ENCODE data around the gene UGT3A1. TPM values are rescaled to one million over a fixed set of nuclear protein-coding genes. Genes with fewer than 3 reads are reported as not detected.
"Not testable (repeated sequence)": the region's sequence is repeated elsewhere in the genome, so short reads cannot be mapped to it uniquely, and the experiment has no call there.

The UGT3A1 gene
- total RNA-seq: not detected

GRCh38 chr5:35990941-35991611, at the start of gene UGT3A1:
UGT3A1 (minus strand) TSS chr5:35991390; CDS start chr5:35991240, 150 bp downstream.
- Histone ChIP-seq H3K4me1 (ENCODE audit: control insufficient read depth in 1 of 2, low read depth in 2 of 2) (no peaks in the 10 kb centered on the region), H3K36me3 (no peaks in the 10 kb centered on the region), H3K27ac (no peak within 1 kb of the TSS), H3K9me3 (no peaks in the 10 kb centered on the region), H3K4me3 (no peak within 1 kb of the TSS), H3K27me3 (replicated peaks; ENCODE audit: insufficient read depth) (no peaks in the 10 kb centered on the region)
- DNase-seq (ENCODE audit: low spot score): no peak
- TF ChIP-seq CTCF (IDR thresholded peaks at IDR 0.05): no peak
- no peak for ATAC-seq (ENCODE audit: insufficient number of reproducible peaks, low FRiP score, low read depth)

DNA sequence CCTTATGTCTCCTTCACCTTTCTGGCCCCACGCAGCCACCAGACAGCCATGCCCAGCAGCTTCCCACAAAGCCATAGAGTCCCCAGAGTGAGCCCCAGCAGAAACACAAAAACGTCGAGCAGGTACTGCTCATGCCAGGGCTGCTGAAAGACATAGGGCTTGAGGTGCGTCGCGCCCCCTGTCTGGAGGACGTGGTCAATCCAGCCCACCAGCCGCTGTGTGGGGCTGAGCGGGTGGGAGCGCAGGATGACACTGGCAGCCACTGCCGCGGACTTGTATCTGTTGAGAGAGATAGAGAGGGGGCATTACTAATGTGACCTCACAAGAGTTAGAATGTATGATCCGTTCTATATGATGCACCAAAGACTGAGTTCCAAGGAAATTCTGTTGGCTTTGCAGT, 44.5 kb upstream of the UGT3A1 start:
- Histone ChIP-seq H3K4me3 (no peak overlapping the region), H3K27me3 (replicated peaks; ENCODE audit: insufficient read depth) (no peaks in the 10 kb centered on the region), H3K4me1 (ENCODE audit: control insufficient read depth in 1 of 2, low read depth in 2 of 2) (no peaks in the 10 kb centered on the region), H3K36me3 (no peaks in the 10 kb centered on the region), H3K9me3 (no peaks in the 10 kb centered on the region), H3K27ac (no peak overlapping the region)
- ATAC-seq (ENCODE audit: insufficient number of reproducible peaks, low FRiP score, low read depth): no peak
- no peak for TF ChIP-seq CTCF (IDR thresholded peaks at IDR 0.05)
- no peak for DNase-seq (ENCODE audit: low spot score)

DNA sequence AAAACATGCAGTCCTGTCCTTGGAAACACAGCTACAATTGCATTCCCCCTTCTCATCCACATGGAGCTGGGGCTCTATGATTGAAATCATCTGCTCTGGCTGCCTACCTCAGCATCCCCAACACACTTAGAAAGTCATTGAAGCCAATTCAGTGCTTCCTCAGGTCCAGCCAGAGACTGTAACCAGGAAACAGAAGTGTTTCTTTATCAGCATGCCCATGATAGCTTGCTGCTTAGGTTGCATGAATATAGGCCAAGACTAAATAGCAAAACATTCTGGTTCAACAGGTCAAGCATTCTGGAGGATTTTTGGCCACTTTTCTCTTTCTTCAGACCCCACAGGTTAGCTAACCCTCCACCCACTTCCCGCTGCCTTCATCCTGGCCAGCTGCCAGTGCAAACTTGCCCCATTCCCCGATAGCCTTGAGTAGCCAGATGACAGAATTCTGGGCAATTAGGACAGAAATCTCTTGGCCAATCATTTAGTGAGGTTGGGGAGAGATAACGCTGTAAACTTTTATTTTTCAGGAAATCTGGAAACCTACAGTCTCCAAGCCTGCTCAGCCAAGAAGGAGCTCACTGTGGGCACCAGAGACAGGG, 43.4 kb upstream of the UGT3A1 start:
- DNase-seq (ENCODE audit: low spot score); H3K4me1 ChIP-seq (ENCODE audit: control insufficient read depth in 1 of 2, low read depth in 2 of 2); H3K27me3 ChIP-seq (replicated peaks; ENCODE audit: insufficient read depth); H3K4me3 ChIP-seq; ATAC-seq (ENCODE audit: insufficient number of reproducible peaks, low FRiP score, low read depth); H3K36me3 ChIP-seq; H3K27ac ChIP-seq; H3K9me3 ChIP-seq: not testable (repeated sequence)

DNA sequence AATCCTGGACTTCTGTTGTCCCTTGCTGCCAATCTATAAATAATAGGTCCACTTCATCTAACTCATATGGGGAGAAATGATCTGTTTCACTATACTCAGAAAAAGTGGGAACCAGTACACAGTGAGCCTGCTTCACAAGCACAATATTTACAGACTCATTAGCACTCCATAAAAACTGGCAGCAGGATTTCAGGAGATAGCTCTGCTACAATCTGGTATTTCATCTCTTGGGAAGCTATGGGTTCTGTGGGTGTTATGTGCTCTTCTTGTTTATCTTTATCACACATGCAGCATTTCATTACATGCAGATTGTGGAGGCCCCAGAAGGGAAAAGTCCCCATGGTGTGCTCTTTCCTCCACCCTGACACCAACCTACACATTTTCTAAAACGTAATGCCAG, 42.3 kb upstream of the UGT3A1 start:
- DNase-seq (ENCODE audit: low spot score): no peak
- Histone ChIP-seq H3K4me3 (no peak overlapping the region), H3K27me3 (replicated peaks; ENCODE audit: insufficient read depth) (no peaks in the 10 kb centered on the region), H3K9me3 (no peaks in the 10 kb centered on the region), H3K4me1 (ENCODE audit: control insufficient read depth in 1 of 2, low read depth in 2 of 2) (no peaks in the 10 kb centered on the region), H3K27ac (no peak overlapping the region), H3K36me3 (no peaks in the 10 kb centered on the region)
- no peak for TF ChIP-seq CTCF (IDR thresholded peaks at IDR 0.05)
- no peak for ATAC-seq (ENCODE audit: insufficient number of reproducible peaks, low FRiP score, low read depth)

- DNase-seq (ENCODE audit: low spot score) (no peak), ATAC-seq (ENCODE audit: insufficient number of reproducible peaks, low FRiP score, low read depth) (no peak)
- Histone ChIP-seq H3K27ac (no peak overlapping the region), H3K27me3 (replicated peaks; ENCODE audit: insufficient read depth) (no peaks in the 10 kb centered on the region), H3K4me3 (no peak overlapping the region), H3K36me3 (no peaks in the 10 kb centered on the region), H3K9me3 (no peaks in the 10 kb centered on the region), H3K4me1 (ENCODE audit: control insufficient read depth in 1 of 2, low read depth in 2 of 2) (no peaks in the 10 kb centered on the region)
- no peak for TF ChIP-seq CTCF (IDR thresholded peaks at IDR 0.05)
Measured at GRCh38 chr5:36033047-36033446, 41.9 kb upstream of the UGT3A1 start.
